Neural progenitor cell (in vitro differentiated cells): ENCODE results near the gene INHBB.

Experiments
- CTCF ChIP-seq: fragments of 200-600 bp; sonication (generic); IDR thresholded peaks from 2 replicates; pipeline ENCODE4 v1.5.1; 2017; ENCODE audit warnings: antibody characterized with exemption, mild to moderate bottlenecking
- EZH2 ChIP-seq: fragments of 200-600 bp; sonication (generic); IDR thresholded peaks from 2 replicates; pipeline ENCODE4 v1.6.1; 2017; ENCODE audit warnings: antibody characterized with exemption, mild to moderate bottlenecking, moderate library complexity
- EZH2phosphoT487 ChIP-seq: fragments of 200-600 bp; sonication (generic); IDR thresholded peaks from 2 replicates; pipeline ENCODE4 v1.6.1; 2017; ENCODE audit warnings: antibody characterized with exemption

GRCh38 chr2:120324933-120325332, 21.0 kb upstream of the INHBB start:
- no peak for TF ChIP-seq CTCF
- no peak for TF ChIP-seq EZH2
- TF ChIP-seq EZH2phosphoT487 = no peak
